ENCODE data around the gene RAB6B.

DNA sequence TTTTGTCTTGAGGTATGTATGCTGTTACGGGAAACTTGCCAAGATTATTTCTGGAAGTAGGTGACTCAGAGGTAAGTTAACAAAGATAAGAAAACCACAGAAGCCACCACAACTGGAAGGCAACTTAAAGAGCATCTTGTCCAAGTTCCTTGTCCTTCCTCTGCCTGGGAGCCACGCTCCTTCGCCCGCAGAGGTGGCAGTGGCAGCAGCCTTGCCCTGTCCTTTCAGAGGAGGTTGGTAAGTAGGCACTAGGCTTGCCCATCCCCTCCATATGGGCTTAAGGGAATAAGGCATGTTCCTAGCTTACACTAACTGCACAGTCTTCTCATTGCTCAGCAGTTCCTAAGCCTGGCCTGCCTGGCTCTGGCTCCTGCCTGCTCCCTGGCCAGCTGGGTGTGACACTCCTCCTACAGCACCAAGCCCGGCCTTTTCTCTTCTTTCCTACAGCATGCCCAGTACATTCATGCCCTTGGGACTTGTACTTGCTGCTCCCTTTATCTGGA lies 48.0 kb upstream of the RAB6B start:
- TF ChIP-seq, protein P1, sequence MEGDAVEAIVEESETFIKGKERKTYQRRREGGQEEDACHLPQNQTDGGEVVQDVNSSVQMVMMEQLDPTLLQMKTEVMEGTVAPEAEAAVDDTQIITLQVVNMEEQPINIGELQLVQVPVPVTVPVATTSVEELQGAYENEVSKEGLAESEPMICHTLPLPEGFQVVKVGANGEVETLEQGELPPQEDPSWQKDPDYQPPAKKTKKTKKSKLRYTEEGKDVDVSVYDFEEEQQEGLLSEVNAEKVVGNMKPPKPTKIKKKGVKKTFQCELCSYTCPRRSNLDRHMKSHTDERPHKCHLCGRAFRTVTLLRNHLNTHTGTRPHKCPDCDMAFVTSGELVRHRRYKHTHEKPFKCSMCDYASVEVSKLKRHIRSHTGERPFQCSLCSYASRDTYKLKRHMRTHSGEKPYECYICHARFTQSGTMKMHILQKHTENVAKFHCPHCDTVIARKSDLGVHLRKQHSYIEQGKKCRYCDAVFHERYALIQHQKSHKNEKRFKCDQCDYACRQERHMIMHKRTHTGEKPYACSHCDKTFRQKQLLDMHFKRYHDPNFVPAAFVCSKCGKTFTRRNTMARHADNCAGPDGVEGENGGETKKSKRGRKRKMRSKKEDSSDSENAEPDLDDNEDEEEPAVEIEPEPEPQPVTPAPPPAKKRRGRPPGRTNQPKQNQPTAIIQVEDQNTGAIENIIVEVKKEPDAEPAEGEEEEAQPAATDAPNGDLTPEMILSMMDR (IDR thresholded peaks at IDR 0.05; ENCODE audit: poor library complexity, severe bottlenecking) = no peak
- TF ChIP-seq MXI1 (conservative IDR thresholded peaks at IDR 0.05; ENCODE audit: poor library complexity, severe bottlenecking) = no peak
- no peak for TF ChIP-seq POLR2AphosphoS5 (IDR thresholded peaks at IDR 0.05)
